ENCODE measurements around the gene ARHGEF10L. TPM values are rescaled to one million over a fixed set of nuclear protein-coding genes. Genes with fewer than 3 reads are reported as not detected.
A peak's percentile ranks its signal among the peaks of the same experiment; 100 is the strongest.

Gene ARHGEF10L
- total and polyA plus RNA-seq, 3 experiments from 2014 or later: 0.24 to 0.26 TPM; not detected in 1

DNA sequence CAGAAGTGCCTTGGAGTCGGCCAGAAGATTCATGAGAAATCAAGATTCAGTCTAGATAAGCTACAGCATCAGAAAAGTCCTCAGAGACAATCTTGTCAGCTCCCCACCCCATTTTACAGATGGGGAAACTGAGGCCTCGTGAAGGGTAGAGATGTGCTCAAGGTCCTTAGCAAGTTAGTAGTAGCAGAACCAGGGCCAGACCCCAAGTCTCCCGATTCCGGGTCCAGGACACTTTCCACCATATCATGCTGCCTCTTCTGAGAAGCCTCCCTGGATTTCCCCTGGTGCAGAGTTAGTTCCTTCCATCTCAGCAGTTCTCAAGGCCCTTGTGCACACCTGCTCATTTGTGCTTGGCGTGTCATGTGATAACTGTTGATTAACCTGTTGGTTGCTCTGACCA lies 124.1 kb downstream of the ARHGEF10L start:
- H3K9me3 Mint-ChIP-seq: no peaks in the 10 kb centered on the region
- ChIA-PET CTCF (no interaction called here), POLR2A (interaction anchor here (0.5 kb wide), 1 partner anchor 42 kb away, joined by 5 read pairs; no protein-coding TSS in a partner anchor)
- Histone ChIP-seq H3K36me3 (ENCODE audit: insufficient read depth, low read length) (no peaks in the 10 kb centered on the region), H3K27me3 (ENCODE audit: insufficient read depth, low read length, poor library complexity, severe bottlenecking) (no peaks in the 10 kb centered on the region), H3K4me3 (ENCODE audit: low read length) (no peak overlapping the region), H3K4me1 (ENCODE audit: insufficient read depth, low read length) (no peaks in the 10 kb centered on the region), H3K9me3 (ENCODE audit: low read length) (no peaks in the 10 kb centered on the region), H3K27ac (ENCODE audit: low read depth, low read length) (no peak overlapping the region)
- H3K36me3 Mint-ChIP-seq: no peaks in the 10 kb centered on the region
- H3K4me3 Mint-ChIP-seq: no peak overlapping the region
- DNase-seq: no peak
- no peaks in the 10 kb centered on the region for H3K4me1 Mint-ChIP-seq
- peaks cover 0 to 7% of the 10 kb centered on the region in 2 donors for H3K27me3 Mint-ChIP-seq
- H3K27ac Mint-ChIP-seq: peak overlapping the region in 1 of 8 donors; percentile 91

DNA sequence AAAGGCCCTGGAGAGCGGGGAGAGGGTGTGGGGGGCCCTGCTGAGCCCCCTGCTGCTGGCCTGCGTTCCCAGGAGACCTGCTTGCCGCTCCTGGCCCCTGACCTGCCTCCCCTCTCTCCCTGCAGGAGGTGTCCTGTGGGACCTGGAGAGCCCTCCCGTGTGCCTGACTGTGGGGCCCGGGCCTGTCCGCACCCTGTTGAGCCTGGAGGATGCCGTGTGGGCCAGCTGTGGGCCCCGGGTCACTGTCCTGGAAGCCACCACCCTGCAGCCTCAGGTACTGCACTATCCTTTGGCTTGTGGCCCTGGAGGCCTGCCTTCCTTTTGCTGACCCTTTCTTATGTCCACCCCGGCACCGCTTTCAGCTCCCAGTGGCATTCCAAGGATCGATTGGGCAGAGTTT lies 124.8 kb downstream of the ARHGEF10L start:
- Mint-ChIP-seq H3K4me3 (no peak overlapping the region), H3K27me3 (peaks cover 0 to 7% of the 10 kb centered on the region in 2 donors), H3K4me1 (no peaks in the 10 kb centered on the region), H3K9me3 (no peaks in the 10 kb centered on the region), H3K36me3 (no peaks in the 10 kb centered on the region), H3K27ac (no peak overlapping the region)
- POLR2A ChIA-PET: no interaction called here
- Histone ChIP-seq H3K27ac (ENCODE audit: low read depth, low read length) (no peak overlapping the region), H3K27me3 (ENCODE audit: insufficient read depth, low read length, poor library complexity, severe bottlenecking) (no peaks in the 10 kb centered on the region), H3K4me1 (ENCODE audit: insufficient read depth, low read length) (no peaks in the 10 kb centered on the region), H3K9me3 (ENCODE audit: low read length) (no peaks in the 10 kb centered on the region), H3K36me3 (ENCODE audit: insufficient read depth, low read length) (no peaks in the 10 kb centered on the region), H3K4me3 (ENCODE audit: low read length) (no peak overlapping the region)
- DNase-seq: no peak
- CTCF ChIA-PET: no interaction called here

DNA sequence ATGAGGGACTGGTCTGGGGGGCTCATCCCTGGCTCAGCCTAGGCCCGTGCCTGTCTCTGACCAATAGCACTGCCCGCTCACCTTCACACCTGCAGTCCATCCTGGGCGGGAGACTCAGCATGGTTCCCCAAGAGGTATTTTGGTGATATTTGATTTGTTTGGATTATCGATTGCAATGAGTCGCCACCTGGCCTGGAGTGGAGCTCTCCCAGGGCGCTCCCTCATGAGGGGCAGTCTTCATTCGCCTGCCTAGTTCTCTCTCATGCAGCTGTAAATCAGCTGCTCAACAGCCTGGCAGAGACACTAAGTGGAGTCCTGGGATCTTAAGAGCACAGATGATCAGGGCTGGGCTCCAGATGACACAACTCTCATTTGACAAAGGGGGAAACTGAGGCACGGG lies 125.6 kb downstream of the ARHGEF10L start:
- no peak overlapping the region for H3K27ac ChIP-seq (ENCODE audit: low read depth, low read length)
- peaks cover 0 to 6% of the 10 kb centered on the region in 2 donors for H3K27me3 Mint-ChIP-seq
- no peaks in the 10 kb centered on the region for H3K36me3 Mint-ChIP-seq
- no peaks in the 10 kb centered on the region for H3K9me3 Mint-ChIP-seq
- no peak overlapping the region for H3K27ac Mint-ChIP-seq
- ChIA-PET POLR2A (no interaction called here), CTCF (no interaction called here)
- H3K4me1 Mint-ChIP-seq: no peaks in the 10 kb centered on the region
- DNase-seq: no peak
- no peak overlapping the region for H3K4me3 ChIP-seq (ENCODE audit: low read length)
- no peaks in the 10 kb centered on the region for H3K9me3 ChIP-seq (ENCODE audit: low read length)
- H3K36me3 ChIP-seq (ENCODE audit: insufficient read depth, low read length): no peaks in the 10 kb centered on the region
- H3K27me3 ChIP-seq (ENCODE audit: insufficient read depth, low read length, poor library complexity, severe bottlenecking): no peaks in the 10 kb centered on the region
- no peaks in the 10 kb centered on the region for H3K4me1 ChIP-seq (ENCODE audit: insufficient read depth, low read length)
- no peak overlapping the region for H3K4me3 Mint-ChIP-seq

DNA sequence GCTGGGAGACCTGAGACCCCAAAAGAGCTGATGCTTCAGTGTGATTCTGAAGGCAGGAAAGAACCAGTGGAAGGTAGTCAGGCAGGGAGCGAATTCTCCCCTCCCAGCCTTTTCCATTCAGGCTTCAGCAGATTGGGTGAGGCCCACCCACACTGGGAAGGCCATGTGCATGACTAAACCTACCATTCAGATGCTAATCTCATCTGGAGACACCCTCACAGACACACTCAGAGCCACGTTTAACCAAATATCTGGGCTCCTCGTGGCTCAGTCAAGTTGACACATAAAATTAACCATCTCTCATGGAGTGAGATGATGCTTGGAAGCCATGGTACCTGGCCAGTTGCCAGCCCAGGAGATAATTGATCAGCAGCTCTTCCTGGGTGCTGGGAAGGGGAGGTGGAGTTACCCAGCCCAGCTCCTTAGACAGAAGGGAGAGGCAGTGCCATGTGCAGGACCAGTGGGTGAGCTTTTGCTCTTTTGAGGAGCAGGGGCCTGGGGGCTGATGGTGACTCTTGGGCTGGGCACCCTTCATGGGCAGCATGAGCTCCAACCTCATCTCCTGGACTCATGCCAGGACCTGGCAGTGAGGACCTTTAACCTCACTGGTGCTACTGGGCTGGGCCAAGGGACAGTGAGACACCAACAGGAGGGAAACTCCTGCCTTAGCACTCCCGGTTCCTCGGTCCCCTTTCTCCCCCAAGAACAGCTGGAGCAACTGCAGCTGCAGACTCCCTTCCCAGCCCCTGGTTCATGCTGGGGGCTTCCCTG lies 126.6 kb downstream of the ARHGEF10L start:
- no peaks in the 10 kb centered on the region for H3K36me3 Mint-ChIP-seq
- no peaks in the 10 kb centered on the region for H3K4me1 ChIP-seq (ENCODE audit: insufficient read depth, low read length)
- no peak overlapping the region for H3K4me3 Mint-ChIP-seq
- no peaks in the 10 kb centered on the region for H3K36me3 ChIP-seq (ENCODE audit: insufficient read depth, low read length)
- H3K27me3 Mint-ChIP-seq: peaks cover 0 to 6% of the 10 kb centered on the region in 2 donors
- H3K27ac Mint-ChIP-seq: no peak overlapping the region
- CTCF ChIA-PET: no interaction called here
- no peak overlapping the region for H3K27ac ChIP-seq (ENCODE audit: low read depth, low read length)
- no peaks in the 10 kb centered on the region for H3K4me1 Mint-ChIP-seq
- no peaks in the 10 kb centered on the region for H3K27me3 ChIP-seq (ENCODE audit: insufficient read depth, low read length, poor library complexity, severe bottlenecking)
- H3K4me3 ChIP-seq (ENCODE audit: low read length): no peak overlapping the region
- POLR2A ChIA-PET: no interaction called here
- H3K9me3 ChIP-seq (ENCODE audit: low read length): no peaks in the 10 kb centered on the region
- no peaks in the 10 kb centered on the region for H3K9me3 Mint-ChIP-seq
- no peak for DNase-seq

- no peak overlapping the region for H3K27ac ChIP-seq (ENCODE audit: low read depth, low read length)
- no peaks in the 10 kb centered on the region for H3K9me3 ChIP-seq (ENCODE audit: low read length)
- no peak for DNase-seq
- Mint-ChIP-seq H3K9me3 (no peaks in the 10 kb centered on the region), H3K4me3 (no peak overlapping the region), H3K27me3 (peaks cover 0 to 6% of the 10 kb centered on the region in 2 donors), H3K4me1 (no peaks in the 10 kb centered on the region), H3K36me3 (no peaks in the 10 kb centered on the region), H3K27ac (no peak overlapping the region)
- POLR2A ChIA-PET: no interaction called here
- H3K4me3 ChIP-seq (ENCODE audit: low read length): no peak overlapping the region
- no peaks in the 10 kb centered on the region for H3K27me3 ChIP-seq (ENCODE audit: insufficient read depth, low read length, poor library complexity, severe bottlenecking)
- H3K36me3 ChIP-seq (ENCODE audit: insufficient read depth, low read length): no peaks in the 10 kb centered on the region
- H3K4me1 ChIP-seq (ENCODE audit: insufficient read depth, low read length): no peaks in the 10 kb centered on the region
- CTCF ChIA-PET: no interaction called here
These were observed 128.1 kb downstream of the ARHGEF10L start for GRCh38 chr1:17667641-17668040.

- H3K36me3 ChIP-seq (ENCODE audit: insufficient read depth, low read length): no peaks in the 10 kb centered on the region
- Mint-ChIP-seq H3K4me1 (no peaks in the 10 kb centered on the region), H3K4me3 (no peak overlapping the region), H3K9me3 (no peaks in the 10 kb centered on the region), H3K27me3 (peaks cover 0 to 6% of the 10 kb centered on the region in 2 donors), H3K36me3 (no peaks in the 10 kb centered on the region), H3K27ac (peak overlapping the region in 1 of 8 donors; percentile 22)
- H3K4me3 ChIP-seq (ENCODE audit: low read length): no peak overlapping the region
- no peaks in the 10 kb centered on the region for H3K9me3 ChIP-seq (ENCODE audit: low read length)
- H3K27me3 ChIP-seq (ENCODE audit: insufficient read depth, low read length, poor library complexity, severe bottlenecking): no peaks in the 10 kb centered on the region
- no peaks in the 10 kb centered on the region for H3K4me1 ChIP-seq (ENCODE audit: insufficient read depth, low read length)
- ChIA-PET CTCF (no interaction called here), POLR2A (no interaction called here)
- no peak overlapping the region for H3K27ac ChIP-seq (ENCODE audit: low read depth, low read length)
- DNase-seq: no peak
These were observed 128.7 kb downstream of the ARHGEF10L start for GRCh38 chr1:17668195-17668594.

DNA sequence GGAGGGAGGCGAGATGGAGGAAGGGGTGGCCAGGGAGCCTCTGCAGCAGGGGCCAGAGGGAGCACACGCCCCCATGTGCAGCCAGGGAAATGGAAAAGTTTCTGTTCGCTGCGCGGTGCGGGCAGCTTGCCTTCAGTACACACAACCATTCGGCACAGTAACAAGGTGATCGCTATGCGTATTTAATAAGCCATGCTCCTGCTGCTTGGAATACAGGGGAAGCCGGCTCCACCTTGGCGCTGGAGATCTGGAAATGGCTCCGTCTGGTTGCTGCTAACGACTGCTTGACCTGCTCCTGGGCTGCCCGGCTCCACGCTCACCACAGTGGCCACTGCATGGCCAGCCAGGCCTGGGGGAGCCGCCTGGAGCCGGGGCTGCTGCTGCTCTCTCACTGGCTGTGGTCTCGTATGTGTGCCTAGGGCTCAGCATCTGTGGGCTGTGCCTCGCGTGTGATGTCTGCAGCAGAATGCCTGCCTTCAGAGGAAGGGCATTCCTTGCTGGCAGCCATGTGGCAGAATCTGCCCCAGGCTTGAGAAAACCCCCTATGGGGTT lies 129.2 kb downstream of the ARHGEF10L start:
- POLR2A ChIA-PET: no interaction called here
- H3K4me3 ChIP-seq (ENCODE audit: low read length): no peak overlapping the region
- H3K9me3 ChIP-seq (ENCODE audit: low read length): no peaks in the 10 kb centered on the region
- Mint-ChIP-seq H3K27me3 (peaks cover 0 to 6% of the 10 kb centered on the region in 2 donors), H3K36me3 (no peaks in the 10 kb centered on the region), H3K4me1 (no peaks in the 10 kb centered on the region), H3K4me3 (no peak overlapping the region), H3K9me3 (no peaks in the 10 kb centered on the region), H3K27ac (no peak overlapping the region)
- H3K27ac ChIP-seq (ENCODE audit: low read depth, low read length): no peak overlapping the region
- CTCF ChIA-PET: no interaction called here
- DNase-seq: no peak
- no peaks in the 10 kb centered on the region for H3K4me1 ChIP-seq (ENCODE audit: insufficient read depth, low read length)
- no peaks in the 10 kb centered on the region for H3K27me3 ChIP-seq (ENCODE audit: insufficient read depth, low read length, poor library complexity, severe bottlenecking)
- H3K36me3 ChIP-seq (ENCODE audit: insufficient read depth, low read length): no peaks in the 10 kb centered on the region

- Histone ChIP-seq H3K4me3 (ENCODE audit: low read length) (no peak overlapping the region), H3K4me1 (ENCODE audit: insufficient read depth, low read length) (no peaks in the 10 kb centered on the region), H3K36me3 (ENCODE audit: insufficient read depth, low read length) (no peaks in the 10 kb centered on the region), H3K9me3 (ENCODE audit: low read length) (no peaks in the 10 kb centered on the region), H3K27me3 (ENCODE audit: insufficient read depth, low read length, poor library complexity, severe bottlenecking) (no peaks in the 10 kb centered on the region), H3K27ac (ENCODE audit: low read depth, low read length) (no peak overlapping the region)
- Mint-ChIP-seq H3K4me1 (no peaks in the 10 kb centered on the region), H3K27me3 (peaks cover 0 to 4% of the 10 kb centered on the region in 2 donors), H3K9me3 (no peaks in the 10 kb centered on the region), H3K36me3 (no peaks in the 10 kb centered on the region), H3K27ac (no peak overlapping the region), H3K4me3 (no peak overlapping the region)
- POLR2A ChIA-PET: no interaction called here
- CTCF ChIA-PET: no interaction called here
- no peak for DNase-seq
These were observed 129.8 kb downstream of the ARHGEF10L start for GRCh38 chr1:17669305-17669704.
